Body of pancreas (tissue), 4 donors: ENCODE results near the gene STK32B.

ENCODE experiments used
- POLR2A ChIP-seq, 3 donors: fragments of 450-650 bp; IDR thresholded peaks; one replicate each; pipeline ENCODE4 v1.6.1; 2016; ENCODE audit warnings: antibody characterized with exemption in 3 of 3, mild to moderate bottlenecking in 2 of 3
- TF ChIP-seq, protein P1 (sequence below), 7 experiments: fragments of 450-650 bp in 4 of 7; fragments of 200-600 bp in 3 of 7; sonication (generic) in 3 of 7; IDR thresholded peaks; one replicate each; pipeline ENCODE4 v1.5.1; 2016 to 2019; ENCODE audit warnings: antibody characterized with exemption in 7 of 7

DNA sequence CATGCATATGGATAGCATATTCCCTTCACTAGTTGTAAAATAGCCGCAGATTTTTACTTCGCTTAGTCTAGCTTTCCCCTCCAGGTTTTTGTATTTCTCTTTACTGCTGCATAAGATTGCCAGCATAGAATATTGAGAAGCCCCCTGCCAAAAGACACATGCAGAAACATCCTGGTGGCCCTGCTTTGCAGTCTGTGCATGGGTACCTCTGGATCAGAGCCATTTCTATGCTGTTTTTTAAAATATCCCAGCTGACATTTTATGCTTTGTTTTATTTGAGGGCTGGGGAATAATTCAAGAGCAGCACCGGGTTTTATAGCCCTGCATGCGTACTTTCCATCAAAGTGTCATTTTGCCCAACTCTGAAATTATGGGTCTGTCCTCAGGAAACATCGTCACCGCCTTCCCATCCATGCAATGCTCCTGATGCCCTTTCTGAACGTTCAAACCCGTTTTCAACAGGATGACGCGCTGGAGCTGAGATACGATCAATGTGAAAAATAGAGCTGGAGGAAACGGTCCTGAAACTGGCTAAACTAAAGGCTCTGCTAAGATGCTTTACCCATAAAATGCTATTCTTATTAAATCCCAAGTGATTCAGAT is 342.7 kb downstream of the STK32B start:
- TF ChIP-seq, protein P1, sequence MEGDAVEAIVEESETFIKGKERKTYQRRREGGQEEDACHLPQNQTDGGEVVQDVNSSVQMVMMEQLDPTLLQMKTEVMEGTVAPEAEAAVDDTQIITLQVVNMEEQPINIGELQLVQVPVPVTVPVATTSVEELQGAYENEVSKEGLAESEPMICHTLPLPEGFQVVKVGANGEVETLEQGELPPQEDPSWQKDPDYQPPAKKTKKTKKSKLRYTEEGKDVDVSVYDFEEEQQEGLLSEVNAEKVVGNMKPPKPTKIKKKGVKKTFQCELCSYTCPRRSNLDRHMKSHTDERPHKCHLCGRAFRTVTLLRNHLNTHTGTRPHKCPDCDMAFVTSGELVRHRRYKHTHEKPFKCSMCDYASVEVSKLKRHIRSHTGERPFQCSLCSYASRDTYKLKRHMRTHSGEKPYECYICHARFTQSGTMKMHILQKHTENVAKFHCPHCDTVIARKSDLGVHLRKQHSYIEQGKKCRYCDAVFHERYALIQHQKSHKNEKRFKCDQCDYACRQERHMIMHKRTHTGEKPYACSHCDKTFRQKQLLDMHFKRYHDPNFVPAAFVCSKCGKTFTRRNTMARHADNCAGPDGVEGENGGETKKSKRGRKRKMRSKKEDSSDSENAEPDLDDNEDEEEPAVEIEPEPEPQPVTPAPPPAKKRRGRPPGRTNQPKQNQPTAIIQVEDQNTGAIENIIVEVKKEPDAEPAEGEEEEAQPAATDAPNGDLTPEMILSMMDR (IDR thresholded peaks at IDR 0.05) = no peak
- no peak for TF ChIP-seq POLR2A (IDR thresholded peaks at IDR 0.05)
